Mammary epithelial cell (primary cell): ENCODE data around the gene ASCC3.

ENCODE experiments used
- EZH2 ChIP-seq: IDR thresholded peaks from 2 replicates; pipeline ENCODE4 v1.6.1; 2012; ENCODE audit warnings: low read length, inconsistent platforms, borderline replicate concordance
- TF ChIP-seq, protein P1 (sequence below), 2 donors: IDR thresholded peaks in 1 of 2; conservative IDR thresholded peaks in 1 of 2; 2 replicates each; pipeline ENCODE4 v1.5.1; 2011 to 2012; ENCODE audit warnings: inconsistent platforms in 2 of 2, low read length in 2 of 2, mild to moderate bottlenecking in 2 of 2, control low read depth in 1 of 2, low read depth in 1 of 2; ENCODE audit not compliant: insufficient read depth in 1 of 2; ENCODE audit errors: extremely low read depth in 1 of 2

DNA sequence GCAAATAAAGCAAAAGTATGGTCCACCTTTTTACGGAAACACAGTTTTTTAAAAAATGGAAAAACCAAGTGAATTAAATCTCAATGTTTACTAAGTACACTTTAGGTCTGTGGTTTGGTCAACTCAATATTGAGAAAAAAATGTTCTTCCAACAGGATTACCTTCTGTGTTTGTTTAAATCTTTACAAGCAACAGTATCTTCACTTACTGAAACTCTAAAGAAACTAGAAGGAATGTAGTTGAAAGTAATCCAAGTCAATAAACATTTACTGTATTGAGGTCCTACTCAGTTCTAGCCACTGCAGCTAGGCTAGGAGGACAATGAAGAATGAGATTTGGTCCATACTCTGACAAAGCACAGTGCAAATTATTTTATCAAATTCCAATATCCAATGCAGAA is 80.1 kb downstream of the ASCC3 start:
- TF ChIP-seq, protein P1, sequence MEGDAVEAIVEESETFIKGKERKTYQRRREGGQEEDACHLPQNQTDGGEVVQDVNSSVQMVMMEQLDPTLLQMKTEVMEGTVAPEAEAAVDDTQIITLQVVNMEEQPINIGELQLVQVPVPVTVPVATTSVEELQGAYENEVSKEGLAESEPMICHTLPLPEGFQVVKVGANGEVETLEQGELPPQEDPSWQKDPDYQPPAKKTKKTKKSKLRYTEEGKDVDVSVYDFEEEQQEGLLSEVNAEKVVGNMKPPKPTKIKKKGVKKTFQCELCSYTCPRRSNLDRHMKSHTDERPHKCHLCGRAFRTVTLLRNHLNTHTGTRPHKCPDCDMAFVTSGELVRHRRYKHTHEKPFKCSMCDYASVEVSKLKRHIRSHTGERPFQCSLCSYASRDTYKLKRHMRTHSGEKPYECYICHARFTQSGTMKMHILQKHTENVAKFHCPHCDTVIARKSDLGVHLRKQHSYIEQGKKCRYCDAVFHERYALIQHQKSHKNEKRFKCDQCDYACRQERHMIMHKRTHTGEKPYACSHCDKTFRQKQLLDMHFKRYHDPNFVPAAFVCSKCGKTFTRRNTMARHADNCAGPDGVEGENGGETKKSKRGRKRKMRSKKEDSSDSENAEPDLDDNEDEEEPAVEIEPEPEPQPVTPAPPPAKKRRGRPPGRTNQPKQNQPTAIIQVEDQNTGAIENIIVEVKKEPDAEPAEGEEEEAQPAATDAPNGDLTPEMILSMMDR (conservative IDR thresholded peaks at IDR 0.05 in 1 of 2, IDR thresholded peaks at IDR 0.05 in 1 of 2; ENCODE audit: extremely low read depth in 1 of 2, insufficient read depth in 1 of 2, low read depth in 1 of 2, low read length in 2 of 2), result no peak
- TF ChIP-seq EZH2, result no peak
